ENCODE measurements around the gene EMX1.

DNA sequence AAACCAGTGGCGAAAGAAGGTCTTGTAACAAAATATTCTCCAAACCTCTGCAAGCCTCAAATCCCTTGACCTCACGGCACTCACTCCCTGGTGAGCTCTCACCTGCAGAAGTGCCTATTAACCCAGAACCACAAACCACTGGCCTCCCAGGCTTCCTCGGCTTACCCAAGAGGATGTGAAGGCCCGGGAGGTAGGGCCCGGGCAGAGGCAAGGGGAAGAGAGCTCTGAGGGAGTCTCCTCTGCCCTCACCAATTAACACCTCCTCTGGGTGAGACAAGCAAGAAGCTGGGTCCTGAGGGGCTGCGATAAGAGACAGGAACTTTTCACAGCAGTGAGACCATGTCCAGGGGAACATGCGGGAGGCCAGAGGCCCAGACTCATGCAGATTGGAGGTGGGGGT is 53.7 kb downstream of the EMX1 start:
- TF ChIP-seq, protein P1, sequence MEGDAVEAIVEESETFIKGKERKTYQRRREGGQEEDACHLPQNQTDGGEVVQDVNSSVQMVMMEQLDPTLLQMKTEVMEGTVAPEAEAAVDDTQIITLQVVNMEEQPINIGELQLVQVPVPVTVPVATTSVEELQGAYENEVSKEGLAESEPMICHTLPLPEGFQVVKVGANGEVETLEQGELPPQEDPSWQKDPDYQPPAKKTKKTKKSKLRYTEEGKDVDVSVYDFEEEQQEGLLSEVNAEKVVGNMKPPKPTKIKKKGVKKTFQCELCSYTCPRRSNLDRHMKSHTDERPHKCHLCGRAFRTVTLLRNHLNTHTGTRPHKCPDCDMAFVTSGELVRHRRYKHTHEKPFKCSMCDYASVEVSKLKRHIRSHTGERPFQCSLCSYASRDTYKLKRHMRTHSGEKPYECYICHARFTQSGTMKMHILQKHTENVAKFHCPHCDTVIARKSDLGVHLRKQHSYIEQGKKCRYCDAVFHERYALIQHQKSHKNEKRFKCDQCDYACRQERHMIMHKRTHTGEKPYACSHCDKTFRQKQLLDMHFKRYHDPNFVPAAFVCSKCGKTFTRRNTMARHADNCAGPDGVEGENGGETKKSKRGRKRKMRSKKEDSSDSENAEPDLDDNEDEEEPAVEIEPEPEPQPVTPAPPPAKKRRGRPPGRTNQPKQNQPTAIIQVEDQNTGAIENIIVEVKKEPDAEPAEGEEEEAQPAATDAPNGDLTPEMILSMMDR (conservative IDR thresholded peaks at IDR 0.05; ENCODE audit: low read length): no peak
- no peak for TF ChIP-seq EZH2phosphoT487 (IDR thresholded peaks at IDR 0.05; ENCODE audit: borderline replicate concordance, low read depth, low read length)
